GM12891 (cell line): ENCODE data around the gene SLX4IP.
A peak's percentile ranks its signal among the peaks of the same experiment; 100 is the strongest.
"Not testable (repeated sequence)": the region's sequence is repeated elsewhere in the genome, so short reads cannot be mapped to it uniquely, and the experiment has no call there.

Source experiments
- DNase-seq: peaks from one replicate; pipeline ENCODE4 v3.0.0; 2011; ENCODE audit warnings: low spot score; ENCODE audit not compliant: insufficient read length
- FAIRE-seq: peaks from 2 replicates; lab custom pipeline; 2011; peaks lifted over from hg19 to GRCh38; lab: Jason Lieb, UNC
- PAX5 ChIP-seq: IDR thresholded peaks from 2 replicates; pipeline ENCODE4 v1.6.1; 2011; ENCODE audit warnings: low read length, moderate library complexity, mild to moderate bottlenecking; ENCODE audit not compliant: insufficient read depth, severe bottlenecking
- POLR2A ChIP-seq: IDR thresholded peaks from 2 replicates; pipeline ENCODE4 v1.6.1; 2011; ENCODE audit warnings: low read depth, low read length, control low read depth
- POLR2AphosphoS5 ChIP-seq: IDR thresholded peaks from 2 replicates; pipeline ENCODE4 v1.6.1; 2011; ENCODE audit warnings: low read depth, low read length, control low read depth
- POU2F2 ChIP-seq: IDR thresholded peaks from 2 replicates; pipeline ENCODE4 v1.6.1; 2011; ENCODE audit warnings: low read depth, mild to moderate bottlenecking, control low read depth, low read length, moderate library complexity
- SPI1 ChIP-seq: IDR thresholded peaks from 2 replicates; pipeline ENCODE4 v1.6.1; 2011; ENCODE audit warnings: low read depth, low read length, control low read depth
- TAF1 ChIP-seq: IDR thresholded peaks from 2 replicates; pipeline ENCODE4 v1.6.1; 2011; ENCODE audit warnings: low read depth, low read length, control low read depth

The SLX4IP gene

GRCh38 chr20:10578607-10579006 is 143.5 kb downstream of the SLX4IP start:
- no peak for TF ChIP-seq POU2F2
- TF ChIP-seq POLR2AphosphoS5 = no peak
- TF ChIP-seq POLR2A = no peak
- no peak for TF ChIP-seq TAF1
- TF ChIP-seq SPI1 = no peak
- TF ChIP-seq PAX5 = no peak
- FAIRE-seq (peak; percentile 28), DNase-seq (no peak)

GRCh38 chr20:10579942-10580341 is 144.8 kb downstream of the SLX4IP start:
- DNase-seq (no peak), FAIRE-seq (no peak)
- TF ChIP-seq POLR2A = no peak
- TF ChIP-seq PAX5 = no peak
- no peak for TF ChIP-seq SPI1
- TF ChIP-seq TAF1 = no peak
- TF ChIP-seq POU2F2 = no peak
- no peak for TF ChIP-seq POLR2AphosphoS5

DNA sequence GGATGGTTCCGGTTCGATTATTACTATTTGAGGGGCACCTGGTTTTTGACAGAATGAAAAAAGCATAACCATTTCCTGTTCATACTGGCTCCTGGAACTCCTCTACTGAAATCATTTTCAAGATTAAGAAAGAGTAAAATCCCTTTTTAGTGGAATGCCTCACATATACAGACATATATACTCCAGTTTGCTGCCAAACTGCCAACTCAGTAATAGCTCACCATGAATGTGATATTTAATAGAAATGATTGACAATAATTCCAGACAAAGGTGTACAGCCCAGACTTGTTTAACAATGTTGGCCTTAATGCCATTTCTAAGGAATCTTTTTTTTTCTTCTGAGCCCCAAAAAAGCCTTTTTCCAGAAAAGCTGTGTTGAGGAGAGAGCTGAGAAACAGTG is 145.6 kb downstream of the SLX4IP start:
- FAIRE-seq (no peak), DNase-seq (no peak)
- TF ChIP-seq POLR2AphosphoS5 (no peak), TAF1 (no peak), POLR2A (no peak), SPI1 (no peak), POU2F2 (no peak), PAX5 (no peak)

- FAIRE-seq = no peak
- no peak for TF ChIP-seq POLR2A
- TF ChIP-seq SPI1 = no peak
- TF ChIP-seq TAF1 = no peak
- no peak for TF ChIP-seq PAX5
- no peak for TF ChIP-seq POU2F2
- no peak for TF ChIP-seq POLR2AphosphoS5
- no peak for DNase-seq
These were observed 146.7 kb downstream of the SLX4IP start for GRCh38 chr20:10581823-10582222.

- DNase-seq = no peak
- no peak for TF ChIP-seq TAF1
- no peak for TF ChIP-seq POLR2A
- TF ChIP-seq PAX5 = no peak
- no peak for TF ChIP-seq SPI1
- no peak for TF ChIP-seq POLR2AphosphoS5
- TF ChIP-seq POU2F2 = no peak
- no peak for FAIRE-seq
These were observed 149.3 kb downstream of the SLX4IP start for GRCh38 chr20:10584371-10584770.

- no peak for TF ChIP-seq PAX5
- no peak for TF ChIP-seq TAF1
- no peak for TF ChIP-seq POLR2AphosphoS5
- TF ChIP-seq POLR2A = no peak
- TF ChIP-seq SPI1 = no peak
- no peak for TF ChIP-seq POU2F2
- no peak for FAIRE-seq
- DNase-seq = no peak
These were observed 150.2 kb downstream of the SLX4IP start for GRCh38 chr20:10585308-10585707.

DNA sequence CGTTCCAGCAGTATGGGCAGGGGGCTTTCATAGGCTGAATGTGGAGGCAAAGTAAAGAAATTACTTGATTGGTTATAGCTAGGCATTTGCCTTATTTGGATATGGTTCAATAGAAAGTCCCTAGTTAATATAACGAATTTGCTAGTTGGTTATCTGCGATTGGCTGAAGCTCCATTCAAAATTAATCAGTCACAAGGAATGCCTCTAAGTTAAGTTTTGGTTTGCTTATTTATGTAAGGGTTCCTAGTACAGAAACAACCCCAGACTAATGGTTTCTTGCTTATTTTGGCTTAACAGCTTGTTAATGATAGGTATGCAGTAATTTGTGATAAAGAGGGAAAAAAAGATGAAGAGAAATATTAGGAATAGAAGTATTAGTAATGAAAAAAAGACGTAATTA is 151.2 kb downstream of the SLX4IP start:
- no peak for DNase-seq
- TF ChIP-seq POLR2AphosphoS5 (no peak), SPI1 (no peak), POLR2A (no peak), PAX5 (no peak), POU2F2 (no peak), TAF1 (no peak)
- FAIRE-seq = no peak

GRCh38 chr20:10590446-10590845 is 155.3 kb downstream of the SLX4IP start:
- not testable (repeated sequence) for DNase-seq, FAIRE-seq

DNA sequence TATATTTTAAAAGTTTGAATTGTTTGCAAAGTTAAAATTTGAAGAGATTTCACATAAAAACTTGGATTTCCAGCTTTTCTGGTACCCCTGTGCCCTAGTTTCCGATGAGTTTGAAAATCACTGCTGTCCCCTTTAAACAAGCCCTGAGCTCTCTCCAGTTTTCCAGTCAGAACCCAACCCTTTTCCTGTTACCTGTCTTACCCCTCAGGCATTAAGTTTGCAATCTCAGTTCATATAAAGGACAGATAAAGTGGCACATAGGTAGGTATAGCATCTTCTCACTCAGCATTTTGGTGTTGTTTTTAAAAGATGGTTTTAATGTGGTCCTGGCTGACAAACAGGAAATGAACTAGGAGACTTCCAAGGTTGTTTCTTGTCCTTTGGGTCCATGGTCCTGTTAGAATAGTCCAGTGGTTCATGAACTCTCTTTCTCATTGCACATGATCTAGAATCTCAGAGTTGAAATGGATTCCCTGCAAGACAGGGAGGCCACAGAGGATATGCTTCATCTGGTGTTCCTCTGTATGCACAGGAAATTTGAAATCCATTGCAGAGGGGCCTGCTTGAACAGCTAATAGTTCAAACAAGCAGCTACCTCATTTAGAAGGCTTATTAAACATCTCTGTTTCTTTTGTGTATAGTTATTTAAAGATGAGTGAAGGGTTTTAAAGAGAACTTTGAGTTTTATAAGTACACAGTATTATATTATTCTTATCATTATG is 156.0 kb downstream of the SLX4IP start:
- FAIRE-seq = no peak
- TF ChIP-seq SPI1 = no peak
- TF ChIP-seq POLR2AphosphoS5 = no peak
- TF ChIP-seq TAF1 = no peak
- TF ChIP-seq POLR2A = no peak
- TF ChIP-seq POU2F2 = no peak
- no peak for TF ChIP-seq PAX5
- no peak for DNase-seq

- TF ChIP-seq TAF1 (no peak), POU2F2 (no peak), PAX5 (no peak), POLR2AphosphoS5 (no peak)
- no peak for DNase-seq
- no peak for FAIRE-seq
These were observed 156.9 kb downstream of the SLX4IP start for GRCh38 chr20:10591946-10592521.

DNA sequence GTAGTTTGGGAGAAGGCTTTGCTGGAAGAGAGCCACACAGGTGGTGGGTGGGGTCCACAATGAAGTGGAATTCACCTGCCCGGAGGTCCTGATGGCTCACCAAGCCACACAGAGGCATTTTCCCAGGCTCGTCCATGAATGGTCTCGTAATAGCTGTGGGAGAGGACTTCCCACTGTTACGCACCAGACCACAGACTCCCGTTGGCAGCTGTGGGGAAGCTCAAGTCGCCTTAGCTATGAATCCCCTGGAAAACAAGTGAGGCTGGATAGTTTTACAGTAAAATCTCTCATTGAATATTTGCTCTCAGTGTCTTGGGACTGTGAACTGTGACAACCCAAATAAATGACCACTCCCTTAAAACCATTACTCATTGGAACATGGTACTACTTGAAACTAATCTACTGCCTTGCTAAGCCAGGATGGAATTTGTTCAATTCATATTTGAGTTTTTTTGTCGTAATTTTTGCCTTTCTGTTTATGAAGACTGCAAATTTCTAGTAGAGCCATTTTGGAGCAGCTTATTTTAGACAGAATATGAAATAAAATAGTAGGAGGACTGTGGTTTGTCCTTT is 159.3 kb downstream of the SLX4IP start:
- FAIRE-seq = no peak
- no peak for TF ChIP-seq POLR2AphosphoS5
- no peak for TF ChIP-seq POLR2A
- no peak for TF ChIP-seq POU2F2
- TF ChIP-seq PAX5 = no peak
- no peak for TF ChIP-seq TAF1
- no peak for TF ChIP-seq SPI1
- no peak for DNase-seq
